Effector memory CD4-positive, alpha-beta T cell (primary cell): ENCODE measurements around the gene NEK1.

Experiments used
- DNase-seq, 3 donors: peaks; one replicate each; pipeline ENCODE4 v3.0.0-alpha.2; 2020
- H3K27ac ChIP-seq: 2 replicates; pipeline ENCODE4 v1.7.0; 2013; ENCODE audit warnings: mild to moderate bottlenecking, low read length, moderate library complexity; ENCODE audit not compliant: insufficient read depth, poor library complexity, severe bottlenecking
- H3K27me3 ChIP-seq: replicated peaks from 2 replicates; pipeline ENCODE4 v1.7.0; 2013; ENCODE audit warnings: mild to moderate bottlenecking, low read length; ENCODE audit not compliant: insufficient read depth, control insufficient read depth, poor library complexity, severe bottlenecking
- H3K36me3 ChIP-seq: 2 replicates; pipeline ENCODE4 v1.7.0; 2013; ENCODE audit warnings: mild to moderate bottlenecking, low read length, moderate library complexity; ENCODE audit not compliant: control insufficient read depth, insufficient read depth
- H3K4me1 ChIP-seq: 2 replicates; pipeline ENCODE4 v1.7.0; 2013; ENCODE audit warnings: low read length, mild to moderate bottlenecking; ENCODE audit not compliant: control insufficient read depth, insufficient read depth, poor library complexity, severe bottlenecking
- H3K4me3 ChIP-seq: 2 replicates; pipeline ENCODE4 v1.7.0; 2013; ENCODE audit warnings: low read length, low read depth, mild to moderate bottlenecking; ENCODE audit not compliant: insufficient read depth, poor library complexity, severe bottlenecking
- H3K9me3 ChIP-seq: 2 replicates; pipeline ENCODE4 v1.7.0; 2013; ENCODE audit warnings: mild to moderate bottlenecking, low read length, moderate library complexity; ENCODE audit not compliant: control insufficient read depth

The NEK1 gene

GRCh38 chr4:169383724-169384123 is 228.7 kb downstream of the NEK1 start:
- H3K36me3 ChIP-seq = no peaks in the 10 kb centered on the region
- no peak for DNase-seq
- H3K27ac ChIP-seq = no peak overlapping the region
- no peaks in the 10 kb centered on the region for H3K9me3 ChIP-seq
- no peaks in the 10 kb centered on the region for H3K27me3 ChIP-seq
- H3K4me3 ChIP-seq = no peak overlapping the region
- H3K4me1 ChIP-seq = no peaks in the 10 kb centered on the region

GRCh38 chr4:169379688-169380087 is 232.7 kb downstream of the NEK1 start:
- Histone ChIP-seq H3K9me3 (peaks cover 6% of the 10 kb centered on the region), H3K4me3 (no peak overlapping the region), H3K27ac (no peak overlapping the region), H3K4me1 (no peaks in the 10 kb centered on the region), H3K27me3 (no peaks in the 10 kb centered on the region), H3K36me3 (no peaks in the 10 kb centered on the region)
- no peak for DNase-seq

GRCh38 chr4:169377367-169377766 is 235.0 kb downstream of the NEK1 start:
- H3K9me3 ChIP-seq = peaks cover 6% of the 10 kb centered on the region
- no peak overlapping the region for H3K27ac ChIP-seq
- H3K27me3 ChIP-seq = no peaks in the 10 kb centered on the region
- DNase-seq = no peak
- H3K4me3 ChIP-seq = no peak overlapping the region
- H3K36me3 ChIP-seq = no peaks in the 10 kb centered on the region
- no peaks in the 10 kb centered on the region for H3K4me1 ChIP-seq

- Histone ChIP-seq H3K27me3 (no peaks in the 10 kb centered on the region), H3K9me3 (peaks cover 6% of the 10 kb centered on the region), H3K27ac (no peak overlapping the region), H3K4me3 (no peak overlapping the region), H3K4me1 (no peaks in the 10 kb centered on the region), H3K36me3 (no peaks in the 10 kb centered on the region)
- DNase-seq = no peak
These were observed 236.0 kb downstream of the NEK1 start for GRCh38 chr4:169376421-169376820.

DNA sequence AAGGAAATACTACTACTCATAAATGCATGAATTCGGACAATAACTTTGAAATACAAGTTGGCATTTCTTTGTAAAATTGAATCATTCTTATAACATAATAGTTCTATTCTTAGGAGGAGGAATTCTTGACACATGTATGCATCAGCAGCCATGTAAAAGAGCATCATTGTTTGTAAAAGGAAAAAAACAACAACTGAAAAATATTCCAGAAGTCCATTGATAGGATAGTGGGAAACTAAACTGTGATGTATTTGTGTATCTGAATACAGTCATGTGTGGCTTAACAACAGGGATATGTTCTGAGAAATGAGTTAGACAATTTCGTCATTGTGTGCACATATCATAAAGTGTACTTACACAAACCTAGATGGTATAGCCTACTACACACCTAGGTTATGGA is 239.6 kb downstream of the NEK1 start:
- Histone ChIP-seq H3K9me3 (peaks cover 6% of the 10 kb centered on the region), H3K4me3 (no peak overlapping the region), H3K4me1 (no peaks in the 10 kb centered on the region), H3K36me3 (no peaks in the 10 kb centered on the region), H3K27ac (no peak overlapping the region), H3K27me3 (no peaks in the 10 kb centered on the region)
- no peak for DNase-seq

DNA sequence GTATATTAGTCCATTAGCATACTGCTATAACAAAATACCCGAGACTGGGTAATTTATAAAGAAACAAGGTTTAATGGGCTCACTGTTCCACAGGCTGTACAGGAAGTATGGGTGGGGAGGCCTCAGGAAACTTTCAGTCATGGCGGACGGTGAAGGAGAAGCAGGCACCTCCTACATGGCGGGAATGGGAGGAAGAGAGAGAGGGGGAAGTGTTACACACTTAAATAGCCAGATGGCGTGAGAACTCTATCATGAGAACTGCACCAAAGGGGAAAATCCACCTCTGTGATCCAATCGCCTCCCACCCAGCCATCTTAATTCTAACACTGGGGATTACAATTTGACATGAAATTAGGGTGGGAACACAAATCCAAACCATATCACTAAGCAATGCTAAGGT is 242.7 kb downstream of the NEK1 start:
- Histone ChIP-seq H3K4me1 (no peaks in the 10 kb centered on the region), H3K36me3 (no peaks in the 10 kb centered on the region), H3K27me3 (no peaks in the 10 kb centered on the region), H3K27ac (no peak overlapping the region), H3K9me3 (no peaks in the 10 kb centered on the region), H3K4me3 (no peak overlapping the region)
- no peak for DNase-seq

DNA sequence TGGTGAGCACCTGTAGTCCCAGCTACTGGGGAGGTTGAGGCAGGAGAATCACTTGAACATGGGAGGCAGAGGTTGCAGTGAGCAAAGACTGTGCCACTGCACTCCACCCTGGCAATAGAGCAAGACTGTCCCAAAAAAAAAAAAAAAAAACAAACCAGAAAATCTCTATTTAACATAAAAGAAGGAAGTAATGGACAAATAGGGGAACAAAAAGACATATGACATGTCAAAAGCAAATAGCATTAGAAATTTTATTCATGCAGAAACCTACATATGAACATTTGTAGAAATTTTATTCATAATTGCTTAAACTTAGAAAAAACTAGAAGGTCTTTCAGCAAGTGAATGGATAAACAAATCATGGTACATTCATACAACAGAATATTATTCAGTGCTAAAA is 244.6 kb downstream of the NEK1 start:
- Histone ChIP-seq H3K9me3 (no peaks in the 10 kb centered on the region), H3K27me3 (no peaks in the 10 kb centered on the region), H3K27ac (no peak overlapping the region), H3K4me1 (no peaks in the 10 kb centered on the region), H3K4me3 (no peak overlapping the region), H3K36me3 (no peaks in the 10 kb centered on the region)
- DNase-seq = no peak

- Histone ChIP-seq H3K9me3 (no peaks in the 10 kb centered on the region), H3K36me3 (no peaks in the 10 kb centered on the region), H3K27me3 (no peaks in the 10 kb centered on the region), H3K27ac (no peak overlapping the region), H3K4me1 (no peaks in the 10 kb centered on the region), H3K4me3 (no peak overlapping the region)
- no peak for DNase-seq
These were observed 245.6 kb downstream of the NEK1 start for GRCh38 chr4:169366821-169367220.

- no peak for DNase-seq
- H3K4me3 ChIP-seq = no peak overlapping the region
- H3K27me3 ChIP-seq = no peaks in the 10 kb centered on the region
- no peak overlapping the region for H3K27ac ChIP-seq
- H3K36me3 ChIP-seq = no peaks in the 10 kb centered on the region
- no peaks in the 10 kb centered on the region for H3K4me1 ChIP-seq
- no peaks in the 10 kb centered on the region for H3K9me3 ChIP-seq
These were observed 249.8 kb downstream of the NEK1 start for GRCh38 chr4:169362607-169363006.

DNA sequence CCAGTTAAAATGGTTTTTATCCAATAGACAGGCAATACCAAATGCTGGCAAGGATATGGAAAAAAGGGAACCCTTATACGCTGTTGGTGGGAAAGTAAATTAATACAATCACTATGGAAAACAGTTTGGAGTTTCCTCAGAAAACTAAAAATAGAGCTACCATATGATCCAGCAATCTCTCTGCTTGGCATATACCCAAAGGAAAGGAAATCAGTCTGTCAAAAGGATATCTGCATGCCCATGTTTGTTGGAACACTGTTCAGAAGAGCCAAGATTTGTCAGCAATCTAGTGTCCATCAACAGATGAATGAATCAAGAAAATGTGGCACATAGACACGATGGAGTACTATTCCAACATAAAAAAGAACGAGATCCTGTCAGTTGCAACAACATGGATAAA is 250.6 kb downstream of the NEK1 start:
- DNase-seq = no peak
- Histone ChIP-seq H3K36me3 (no peaks in the 10 kb centered on the region), H3K4me3 (no peak overlapping the region), H3K27me3 (no peaks in the 10 kb centered on the region), H3K27ac (no peak overlapping the region), H3K4me1 (no peaks in the 10 kb centered on the region), H3K9me3 (no peaks in the 10 kb centered on the region)

DNA sequence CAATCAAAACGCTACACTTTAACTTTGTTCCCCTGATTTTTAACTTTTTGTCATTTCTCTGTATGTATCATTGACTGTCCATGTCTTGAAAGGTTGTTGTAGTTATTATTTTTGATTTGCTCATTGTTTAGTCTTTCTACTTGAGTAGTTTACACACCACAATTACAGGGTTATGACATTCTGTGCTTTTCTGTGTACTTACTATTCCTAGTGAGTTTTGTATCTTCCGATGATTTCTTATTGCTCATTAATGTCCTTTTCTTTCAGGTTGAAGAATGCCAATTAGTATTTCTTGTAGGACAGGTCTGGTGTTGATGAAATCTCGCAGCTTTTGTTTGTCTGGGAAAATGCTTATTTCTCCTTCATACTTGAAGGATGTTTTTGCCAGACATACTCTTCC is 252.4 kb downstream of the NEK1 start:
- H3K27ac ChIP-seq = no peak overlapping the region

More for the DNA sequence above, 252.4 kb downstream of the NEK1 start:
- no peak for DNase-seq
- Histone ChIP-seq H3K4me1 (no peaks in the 10 kb centered on the region), H3K9me3 (no peaks in the 10 kb centered on the region), H3K4me3 (no peak overlapping the region), H3K27me3 (no peaks in the 10 kb centered on the region), H3K36me3 (no peaks in the 10 kb centered on the region)
